Neural cell (in vitro differentiated cells): ENCODE measurements around the gene CYP19A1.

Source experiments
- EP300 ChIP-seq: fragments of 450-650 bp; conservative IDR thresholded peaks from 2 replicates; pipeline ENCODE4 v1.6.1; 2014; ENCODE audit warnings: antibody characterized with exemption, mild to moderate bottlenecking, moderate library complexity; ENCODE audit not compliant: poor library complexity, severe bottlenecking
- EZH2 ChIP-seq: fragments of 200-600, 300-800 bp; shearing (Covaris generic), sonication (generic); IDR thresholded peaks from 2 replicates; pipeline ENCODE4 v1.6.1; 2014; ENCODE audit warnings: antibody characterized with exemption, low read length, borderline replicate concordance, mild to moderate bottlenecking; ENCODE audit not compliant: insufficient read depth, poor library complexity, severe bottlenecking
- MXI1 ChIP-seq: fragments of 450-650 bp; conservative IDR thresholded peaks from 2 replicates; pipeline ENCODE4 v1.6.1; 2014; ENCODE audit warnings: antibody characterized with exemption, mild to moderate bottlenecking; ENCODE audit not compliant: poor library complexity, severe bottlenecking
- POLR2AphosphoS5 ChIP-seq: IDR thresholded peaks from 2 replicates; pipeline ENCODE4 v1.6.1; 2012
- RAD21 ChIP-seq: fragments of 450-650 bp; conservative IDR thresholded peaks from 2 replicates; pipeline ENCODE4 v1.6.1; 2014; ENCODE audit warnings: antibody characterized with exemption, mild to moderate bottlenecking, moderate library complexity
- SMC3 ChIP-seq: fragments of 450-650 bp; conservative IDR thresholded peaks from 2 replicates; pipeline ENCODE4 v1.6.1; 2014; ENCODE audit warnings: antibody characterized with exemption, mild to moderate bottlenecking, moderate library complexity; ENCODE audit not compliant: poor library complexity
- TAF1 ChIP-seq: IDR thresholded peaks from 2 replicates; pipeline ENCODE4 v1.6.1; 2012; ENCODE audit warnings: low read depth
- TF ChIP-seq, protein P1 (sequence below): fragments of 450-650 bp; IDR thresholded peaks from 2 replicates; pipeline ENCODE4 v1.5.1; 2014; ENCODE audit warnings: antibody characterized with exemption, mild to moderate bottlenecking, moderate library complexity; ENCODE audit not compliant: poor library complexity, severe bottlenecking
- TF ChIP-seq, protein P2 (sequence below): IDR thresholded peaks from 2 replicates; pipeline ENCODE4 v1.6.1; 2012; ENCODE audit warnings: borderline replicate concordance

DNA sequence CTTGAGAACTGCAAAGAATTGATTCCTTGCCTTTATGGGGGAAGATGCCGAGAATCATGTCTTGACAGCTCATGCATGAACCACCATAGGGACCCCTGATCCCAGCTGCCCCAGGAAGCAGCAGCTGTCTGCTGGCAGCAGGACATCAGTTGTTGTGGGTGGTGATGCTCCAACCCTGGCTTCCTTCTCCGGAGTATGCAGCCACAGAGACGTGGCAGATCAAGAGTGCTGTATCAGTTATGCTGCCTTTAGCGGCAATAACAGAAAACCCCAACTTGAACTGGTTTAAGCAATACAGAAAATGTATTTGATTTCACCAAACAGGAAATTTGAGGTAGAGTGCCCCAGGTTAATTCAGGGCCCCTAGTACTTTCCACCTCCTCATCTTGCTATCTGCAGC lies 151.5 kb downstream of the CYP19A1 start:
- TF ChIP-seq POLR2AphosphoS5, result no peak
- TF ChIP-seq, protein P1, sequence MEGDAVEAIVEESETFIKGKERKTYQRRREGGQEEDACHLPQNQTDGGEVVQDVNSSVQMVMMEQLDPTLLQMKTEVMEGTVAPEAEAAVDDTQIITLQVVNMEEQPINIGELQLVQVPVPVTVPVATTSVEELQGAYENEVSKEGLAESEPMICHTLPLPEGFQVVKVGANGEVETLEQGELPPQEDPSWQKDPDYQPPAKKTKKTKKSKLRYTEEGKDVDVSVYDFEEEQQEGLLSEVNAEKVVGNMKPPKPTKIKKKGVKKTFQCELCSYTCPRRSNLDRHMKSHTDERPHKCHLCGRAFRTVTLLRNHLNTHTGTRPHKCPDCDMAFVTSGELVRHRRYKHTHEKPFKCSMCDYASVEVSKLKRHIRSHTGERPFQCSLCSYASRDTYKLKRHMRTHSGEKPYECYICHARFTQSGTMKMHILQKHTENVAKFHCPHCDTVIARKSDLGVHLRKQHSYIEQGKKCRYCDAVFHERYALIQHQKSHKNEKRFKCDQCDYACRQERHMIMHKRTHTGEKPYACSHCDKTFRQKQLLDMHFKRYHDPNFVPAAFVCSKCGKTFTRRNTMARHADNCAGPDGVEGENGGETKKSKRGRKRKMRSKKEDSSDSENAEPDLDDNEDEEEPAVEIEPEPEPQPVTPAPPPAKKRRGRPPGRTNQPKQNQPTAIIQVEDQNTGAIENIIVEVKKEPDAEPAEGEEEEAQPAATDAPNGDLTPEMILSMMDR, result no peak
- no peak for TF ChIP-seq EZH2
- no peak for TF ChIP-seq RAD21
- TF ChIP-seq TAF1, result no peak
- TF ChIP-seq MXI1, result no peak
- TF ChIP-seq, protein P2, sequence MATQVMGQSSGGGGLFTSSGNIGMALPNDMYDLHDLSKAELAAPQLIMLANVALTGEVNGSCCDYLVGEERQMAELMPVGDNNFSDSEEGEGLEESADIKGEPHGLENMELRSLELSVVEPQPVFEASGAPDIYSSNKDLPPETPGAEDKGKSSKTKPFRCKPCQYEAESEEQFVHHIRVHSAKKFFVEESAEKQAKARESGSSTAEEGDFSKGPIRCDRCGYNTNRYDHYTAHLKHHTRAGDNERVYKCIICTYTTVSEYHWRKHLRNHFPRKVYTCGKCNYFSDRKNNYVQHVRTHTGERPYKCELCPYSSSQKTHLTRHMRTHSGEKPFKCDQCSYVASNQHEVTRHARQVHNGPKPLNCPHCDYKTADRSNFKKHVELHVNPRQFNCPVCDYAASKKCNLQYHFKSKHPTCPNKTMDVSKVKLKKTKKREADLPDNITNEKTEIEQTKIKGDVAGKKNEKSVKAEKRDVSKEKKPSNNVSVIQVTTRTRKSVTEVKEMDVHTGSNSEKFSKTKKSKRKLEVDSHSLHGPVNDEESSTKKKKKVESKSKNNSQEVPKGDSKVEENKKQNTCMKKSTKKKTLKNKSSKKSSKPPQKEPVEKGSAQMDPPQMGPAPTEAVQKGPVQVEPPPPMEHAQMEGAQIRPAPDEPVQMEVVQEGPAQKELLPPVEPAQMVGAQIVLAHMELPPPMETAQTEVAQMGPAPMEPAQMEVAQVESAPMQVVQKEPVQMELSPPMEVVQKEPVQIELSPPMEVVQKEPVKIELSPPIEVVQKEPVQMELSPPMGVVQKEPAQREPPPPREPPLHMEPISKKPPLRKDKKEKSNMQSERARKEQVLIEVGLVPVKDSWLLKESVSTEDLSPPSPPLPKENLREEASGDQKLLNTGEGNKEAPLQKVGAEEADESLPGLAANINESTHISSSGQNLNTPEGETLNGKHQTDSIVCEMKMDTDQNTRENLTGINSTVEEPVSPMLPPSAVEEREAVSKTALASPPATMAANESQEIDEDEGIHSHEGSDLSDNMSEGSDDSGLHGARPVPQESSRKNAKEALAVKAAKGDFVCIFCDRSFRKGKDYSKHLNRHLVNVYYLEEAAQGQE, result no peak
- TF ChIP-seq SMC3, result no peak
- TF ChIP-seq EP300, result no peak
